HUES6 (cell line): ENCODE measurements around the gene HIGD1C.

Source experiments
- H3K27ac ChIP-seq: 2 replicates; pipeline ENCODE4 v1.7.0; 2013; ENCODE audit warnings: low read depth, mild to moderate bottlenecking, low read length, inconsistent platforms
- H3K27me3 ChIP-seq: 2 replicates; pipeline ENCODE4 v1.6.1; 2013; ENCODE audit warnings: low read length; ENCODE audit not compliant: control insufficient read depth, insufficient read depth
- H3K36me3 ChIP-seq: 2 replicates; pipeline ENCODE4 v1.6.1; 2013; ENCODE audit warnings: low read length; ENCODE audit not compliant: control insufficient read depth, insufficient read depth
- H3K4me1 ChIP-seq: 2 replicates; pipeline ENCODE4 v1.6.1; 2013; ENCODE audit warnings: low read length; ENCODE audit not compliant: control insufficient read depth, insufficient read depth
- H3K4me3 ChIP-seq: 2 replicates; pipeline ENCODE4 v1.5.1; 2013; ENCODE audit warnings: low read depth, low read length
- H3K9ac ChIP-seq: one replicate; pipeline ENCODE4 v1.6.1; 2013; ENCODE audit warnings: mild to moderate bottlenecking, low read length
- H3K9me3 ChIP-seq: 2 replicates; pipeline ENCODE4 v1.6.1; 2013; ENCODE audit warnings: low read depth, low read length; ENCODE audit not compliant: control insufficient read depth, insufficient read depth

HIGD1C gene

GRCh38 chr12:50933459-50934124 lies 18.8 kb upstream of the HIGD1C start:
- peaks cover 2% of the 10 kb centered on the region; the same call in 1 of the 2 replicates for H3K4me1 ChIP-seq
- no peak overlapping the region for H3K9ac ChIP-seq
- no peak overlapping the region for H3K4me3 ChIP-seq
- H3K27ac ChIP-seq: no peak overlapping the region; the same call in 1 of the 2 replicates
- H3K36me3 ChIP-seq: no peaks in the 10 kb centered on the region
- H3K9me3 ChIP-seq: peaks cover 7% of the 10 kb centered on the region; the same call in 1 of the 2 replicates
- H3K27me3 ChIP-seq: no peaks in the 10 kb centered on the region

GRCh38 chr12:50934371-50934851 lies 17.9 kb upstream of the HIGD1C start:
- no peaks in the 10 kb centered on the region for H3K36me3 ChIP-seq
- H3K4me3 ChIP-seq: no peak overlapping the region
- H3K27ac ChIP-seq: no peak overlapping the region
- H3K27me3 ChIP-seq: no peaks in the 10 kb centered on the region
- H3K9me3 ChIP-seq: peaks cover 7% of the 10 kb centered on the region; the same call in 1 of the 2 replicates
- no peaks in the 10 kb centered on the region; the same call in 1 of the 2 replicates for H3K4me1 ChIP-seq
- no peak overlapping the region for H3K9ac ChIP-seq

- Histone ChIP-seq H3K9ac (no peak overlapping the region), H3K9me3 (peaks cover 7% of the 10 kb centered on the region; the same call in 1 of the 2 replicates), H3K27ac (no peak overlapping the region), H3K36me3 (no peaks in the 10 kb centered on the region), H3K27me3 (no peaks in the 10 kb centered on the region), H3K4me3 (no peak overlapping the region), H3K4me1 (no peaks in the 10 kb centered on the region; the same call in 1 of the 2 replicates)
These were observed 17.1 kb upstream of the HIGD1C start for GRCh38 chr12:50934981-50935807.

GRCh38 chr12:50936821-50937530 lies 15.4 kb upstream of the HIGD1C start:
- no peak overlapping the region for H3K27ac ChIP-seq
- H3K4me3 ChIP-seq: no peak overlapping the region
- no peak overlapping the region for H3K9ac ChIP-seq
- H3K27me3 ChIP-seq: no peaks in the 10 kb centered on the region
- H3K4me1 ChIP-seq: no peaks in the 10 kb centered on the region; the same call in 1 of the 2 replicates
- peaks cover 7% of the 10 kb centered on the region; the same call in 1 of the 2 replicates for H3K9me3 ChIP-seq
- no peaks in the 10 kb centered on the region for H3K36me3 ChIP-seq

GRCh38 chr12:50937653-50938052 lies 14.7 kb upstream of the HIGD1C start:
- Histone ChIP-seq H3K9me3 (peaks cover 7% of the 10 kb centered on the region; the same call in 1 of the 2 replicates), H3K9ac (no peak overlapping the region), H3K27ac (no peak overlapping the region), H3K36me3 (no peaks in the 10 kb centered on the region), H3K4me3 (no peak overlapping the region), H3K4me1 (no peaks in the 10 kb centered on the region; the same call in 1 of the 2 replicates), H3K27me3 (no peaks in the 10 kb centered on the region)

GRCh38 chr12:50947933-50948626 lies 4.3 kb upstream of the HIGD1C start:
- no peak overlapping the region for H3K27ac ChIP-seq

GRCh38 chr12:50948798-50949197 lies 3.5 kb upstream of the HIGD1C start:
- Histone ChIP-seq H3K27ac (no peak overlapping the region), H3K9ac (no peak overlapping the region), H3K4me3 (no peak overlapping the region), H3K27me3 (no peaks in the 10 kb centered on the region), H3K9me3 (0 out of 2 replicates have a peak, but pooled peaks cover 6% of the 10 kb centered on the region), H3K4me1 (no peaks in the 10 kb centered on the region), H3K36me3 (no peaks in the 10 kb centered on the region)

More at GRCh38 chr12:50947933-50948626, 4.3 kb upstream of the HIGD1C start:
- Histone ChIP-seq H3K27me3 (no peaks in the 10 kb centered on the region), H3K4me1 (no peaks in the 10 kb centered on the region), H3K4me3 (no peak overlapping the region), H3K36me3 (no peaks in the 10 kb centered on the region), H3K9ac (no peak overlapping the region), H3K9me3 (0 out of 2 replicates have a peak, but pooled peaks cover 6% of the 10 kb centered on the region)

GRCh38 chr12:50949801-50950302 lies 2.5 kb upstream of the HIGD1C start:
- H3K27ac ChIP-seq: no peak overlapping the region
- 0 out of 2 replicates have a peak, but pooled peaks cover 6% of the 10 kb centered on the region for H3K9me3 ChIP-seq
- no peak overlapping the region for H3K4me3 ChIP-seq
- no peak overlapping the region for H3K9ac ChIP-seq
- no peaks in the 10 kb centered on the region for H3K4me1 ChIP-seq
- no peaks in the 10 kb centered on the region for H3K36me3 ChIP-seq
- no peaks in the 10 kb centered on the region for H3K27me3 ChIP-seq

GRCh38 chr12:50951112-50951511 lies 1.2 kb upstream of the HIGD1C start:
- Histone ChIP-seq H3K27ac (no peak overlapping the region), H3K27me3 (no peaks in the 10 kb centered on the region), H3K4me3 (no peak overlapping the region), H3K9ac (no peak overlapping the region), H3K4me1 (no peaks in the 10 kb centered on the region), H3K9me3 (0 out of 2 replicates have a peak, but pooled peaks cover 6% of the 10 kb centered on the region), H3K36me3 (no peaks in the 10 kb centered on the region)

- Histone ChIP-seq H3K36me3 (no peaks in the 10 kb centered on the region), H3K4me3 (no peak overlapping the region), H3K4me1 (no peaks in the 10 kb centered on the region), H3K9me3 (no peaks in the 10 kb centered on the region), H3K27ac (no peak overlapping the region), H3K27me3 (no peaks in the 10 kb centered on the region), H3K9ac (no peak overlapping the region)
These were observed 703 bp downstream of the HIGD1C start for GRCh38 chr12:50953047-50953446.
